Measurements from ENCODE around the gene LRRC4B. TPM values are rescaled to one million over a fixed set of nuclear protein-coding genes. Genes with fewer than 3 reads are reported as not detected.
"Not testable (repeated sequence)": the region's sequence is repeated elsewhere in the genome, so short reads cannot be mapped to it uniquely, and the experiment has no call there.

The LRRC4B gene
- polyA plus RNA-seq, 10 donors: 5.8 to 12.1 (median 9.0) TPM

DNA sequence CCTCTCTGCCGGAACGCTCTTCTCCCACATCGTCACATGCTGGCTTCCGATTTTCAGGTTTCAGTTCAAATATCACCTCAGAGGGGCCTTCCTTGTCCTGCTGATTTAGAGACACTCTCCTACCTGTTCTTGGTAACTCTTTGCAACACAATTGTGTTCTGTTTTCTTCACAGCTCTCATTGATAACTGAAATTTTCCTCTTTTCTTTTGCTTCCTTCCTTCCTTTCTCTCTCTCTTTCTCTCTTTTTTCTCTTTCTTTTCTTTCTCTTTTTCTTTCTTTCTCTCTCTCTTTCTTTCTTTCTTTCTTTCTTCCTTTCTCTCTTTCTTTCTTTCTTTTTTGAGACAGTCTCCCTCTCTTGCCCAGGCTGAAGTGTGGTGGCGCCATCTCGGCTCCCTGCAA, 12.0 kb upstream of the LRRC4B start:
- DNase-seq: no peak

DNA sequence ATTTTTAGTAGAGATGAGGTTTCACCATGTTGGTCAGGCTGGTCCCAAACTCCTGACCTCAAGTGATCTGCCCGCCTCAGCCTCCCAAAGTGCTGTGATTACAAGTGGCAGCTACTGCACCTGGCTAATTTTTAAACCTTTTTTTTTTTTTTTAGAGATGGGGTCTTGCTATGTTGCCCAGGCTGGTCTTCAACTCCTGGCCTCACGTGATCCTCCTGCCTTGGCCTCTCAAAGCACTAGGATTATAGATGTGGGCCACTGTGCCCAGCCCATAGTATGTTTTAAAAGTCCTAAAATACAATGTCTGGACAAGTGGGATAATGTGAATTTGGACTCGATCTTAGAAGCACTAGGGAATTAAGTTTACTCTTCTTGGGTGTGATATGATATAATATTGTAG, 8.5 kb upstream of the LRRC4B start:
- not testable (repeated sequence) for DNase-seq

DNA sequence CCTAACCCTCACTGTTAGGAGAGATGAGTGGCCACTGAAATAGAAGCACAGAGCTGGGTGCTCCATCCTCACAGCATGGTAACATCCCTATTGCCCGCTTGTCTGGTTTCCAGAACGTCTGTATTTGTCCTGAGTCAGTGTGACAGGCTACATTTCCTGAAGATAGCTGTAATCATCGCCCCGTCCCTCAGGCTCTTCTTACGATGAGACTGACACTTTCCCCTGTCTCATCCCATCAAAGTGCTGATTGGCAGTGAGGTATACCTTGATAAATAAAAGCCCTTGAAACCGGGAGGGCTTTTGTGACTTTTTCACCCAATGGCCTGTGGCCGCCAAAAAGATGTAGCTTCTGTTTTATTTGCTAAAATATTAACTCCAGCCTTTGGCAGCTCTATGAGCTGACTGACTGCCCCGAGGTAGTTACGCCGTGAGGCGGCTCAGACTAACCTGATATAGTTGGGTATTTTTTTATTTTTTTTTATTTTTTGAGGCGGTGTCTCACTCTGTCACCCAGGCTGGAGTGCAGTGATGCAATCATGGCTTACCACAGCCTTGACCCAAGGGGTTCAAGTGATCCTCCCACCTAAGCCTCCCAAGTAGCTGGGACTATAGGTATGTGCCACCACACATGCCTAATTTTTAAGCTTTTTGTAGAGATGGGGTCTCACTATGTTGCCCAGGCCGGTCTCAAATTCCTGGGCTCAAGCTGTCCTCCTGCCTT, 5.7 kb upstream of the LRRC4B start:
- DNase-seq: no peak

DNA sequence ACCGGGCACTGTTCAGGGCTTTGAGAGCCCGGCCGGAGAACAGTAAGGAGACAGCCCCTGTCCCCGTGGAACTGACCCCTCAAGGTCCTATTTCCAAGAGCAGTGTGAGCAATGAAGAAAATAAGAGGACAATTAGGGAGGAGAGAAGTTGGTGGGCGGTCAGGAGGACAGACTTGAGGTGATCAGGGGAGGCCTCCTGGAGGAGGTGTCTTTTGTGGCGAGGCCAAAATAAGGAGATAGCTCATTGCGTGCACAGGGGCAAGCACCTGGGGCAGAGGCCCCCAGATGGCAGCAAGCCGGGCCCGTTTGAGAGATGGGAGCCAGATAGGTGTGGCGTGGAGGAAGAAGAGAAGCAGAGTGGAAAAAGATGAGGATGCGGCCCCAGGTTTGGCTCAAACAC, 2.8 kb upstream of the LRRC4B start:
- no peak for DNase-seq

DNA sequence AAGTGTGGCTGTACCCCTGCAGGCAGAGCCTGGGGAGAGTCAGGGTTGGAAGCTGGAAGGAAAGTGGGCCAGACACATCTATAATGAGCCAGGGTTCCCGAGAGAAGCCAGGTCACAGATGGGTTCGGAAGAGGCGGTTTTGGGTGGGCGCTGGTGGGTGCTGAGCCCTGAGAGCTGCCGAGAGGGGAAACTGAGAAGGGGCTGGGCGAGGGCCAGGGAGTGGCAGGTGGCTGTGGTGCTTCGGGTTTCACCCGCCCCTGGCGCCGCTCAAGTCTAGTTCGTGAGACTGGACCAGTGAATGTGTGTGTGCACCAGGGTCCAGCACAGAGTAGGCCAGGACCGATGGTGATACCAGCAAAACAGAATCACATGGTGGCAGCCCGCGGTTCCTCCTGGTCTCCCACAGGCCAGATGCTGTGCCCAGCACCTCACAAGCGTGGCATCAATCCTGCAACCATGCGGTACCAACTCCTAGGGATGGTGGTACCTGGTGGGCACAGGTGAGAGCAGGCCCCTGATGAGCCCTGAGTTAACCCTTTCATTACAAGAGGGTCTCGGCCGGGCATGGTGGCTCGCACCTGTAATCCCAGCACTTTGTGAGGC, 1.8 kb upstream of the LRRC4B start:
- DNase-seq: no peak

DNA sequence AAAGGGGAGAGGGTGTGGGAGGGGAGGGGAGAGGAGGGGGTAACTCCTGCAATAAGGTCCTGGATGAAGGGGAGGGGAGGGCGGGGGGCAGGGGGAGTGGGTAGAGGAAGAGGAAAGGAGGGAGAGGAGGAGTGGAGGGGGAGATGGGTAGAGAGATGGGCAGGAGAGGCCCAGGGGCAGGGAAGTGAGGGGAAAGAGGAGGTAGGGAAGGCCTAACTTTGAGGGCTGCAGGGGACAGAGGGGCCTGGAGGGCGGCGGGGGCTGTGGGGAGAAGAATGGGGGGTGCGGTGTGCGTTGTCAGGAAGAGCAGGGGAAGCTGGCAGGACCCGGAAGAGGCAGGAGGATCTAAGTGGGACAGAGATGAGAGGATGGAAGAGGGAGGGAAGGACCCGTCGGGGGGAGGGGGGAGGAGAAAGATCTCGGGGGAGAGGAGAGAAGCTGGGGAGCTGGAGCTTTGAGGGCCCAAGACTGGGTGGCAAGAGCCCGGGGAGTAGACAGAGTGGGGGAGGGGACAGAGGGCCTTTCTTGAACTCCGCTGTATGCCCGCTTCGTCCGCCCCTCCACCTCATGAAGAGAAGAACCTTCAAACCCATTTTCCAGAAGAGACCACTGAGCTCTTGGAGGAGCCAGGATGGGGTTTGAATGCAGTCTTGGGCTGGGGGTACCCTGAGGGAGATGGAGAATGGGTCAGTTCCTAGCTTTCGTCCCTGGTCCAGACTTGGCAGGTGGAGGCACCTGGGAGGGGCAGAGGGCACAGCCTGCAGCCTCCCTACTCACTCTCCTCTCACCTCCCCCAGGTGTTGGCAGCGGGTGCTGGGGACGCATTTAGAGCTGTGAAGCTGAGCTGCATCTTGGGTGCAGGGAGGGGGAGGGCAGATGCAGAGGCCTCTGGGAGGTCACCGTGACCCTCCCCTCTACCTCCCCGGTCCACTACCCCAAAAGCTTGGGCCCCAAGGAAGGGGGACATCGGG, 778 bp upstream of the LRRC4B start:
- no peak for DNase-seq

DNA sequence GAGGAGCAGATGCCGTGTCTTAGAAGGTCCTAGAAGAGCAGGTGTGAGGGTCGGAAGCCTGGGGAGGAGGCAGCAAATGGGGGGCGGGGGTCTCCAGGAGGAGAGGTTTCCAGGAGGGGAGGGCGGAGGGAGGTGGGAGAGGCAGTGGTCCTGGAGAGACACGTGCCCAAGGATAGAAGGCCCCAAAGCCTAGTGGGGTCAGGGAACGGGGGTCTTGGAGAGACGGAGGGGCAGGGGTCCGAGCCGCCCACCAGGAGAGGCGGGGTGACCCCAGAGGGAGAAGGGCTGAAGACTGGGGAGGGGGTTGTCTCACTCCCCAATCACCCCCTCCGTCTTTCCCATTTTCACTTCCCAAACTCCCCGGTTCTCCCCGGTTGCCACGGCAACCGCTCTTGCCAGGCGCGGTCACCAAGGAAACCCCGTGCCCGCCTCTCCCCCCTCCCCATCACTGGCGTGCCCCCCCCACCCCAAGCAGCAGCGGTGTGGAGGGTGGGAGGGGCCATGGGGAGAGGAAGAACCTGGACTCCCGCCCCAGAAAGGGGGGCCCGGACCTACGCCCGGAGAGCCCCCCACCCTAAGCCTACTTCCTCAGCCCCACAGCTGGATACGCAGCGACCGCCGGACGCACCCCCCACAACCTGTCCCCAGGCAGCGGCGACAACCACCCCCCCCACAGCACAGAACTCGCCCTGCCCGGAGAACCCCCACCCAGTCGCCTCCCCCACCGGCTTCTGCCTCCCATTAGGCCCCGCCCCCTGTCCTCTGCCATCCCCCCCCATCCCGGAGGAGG, 988 bp downstream of the LRRC4B start:
- peak in 1 of 3 donors; percentile 39 for DNase-seq

DNA sequence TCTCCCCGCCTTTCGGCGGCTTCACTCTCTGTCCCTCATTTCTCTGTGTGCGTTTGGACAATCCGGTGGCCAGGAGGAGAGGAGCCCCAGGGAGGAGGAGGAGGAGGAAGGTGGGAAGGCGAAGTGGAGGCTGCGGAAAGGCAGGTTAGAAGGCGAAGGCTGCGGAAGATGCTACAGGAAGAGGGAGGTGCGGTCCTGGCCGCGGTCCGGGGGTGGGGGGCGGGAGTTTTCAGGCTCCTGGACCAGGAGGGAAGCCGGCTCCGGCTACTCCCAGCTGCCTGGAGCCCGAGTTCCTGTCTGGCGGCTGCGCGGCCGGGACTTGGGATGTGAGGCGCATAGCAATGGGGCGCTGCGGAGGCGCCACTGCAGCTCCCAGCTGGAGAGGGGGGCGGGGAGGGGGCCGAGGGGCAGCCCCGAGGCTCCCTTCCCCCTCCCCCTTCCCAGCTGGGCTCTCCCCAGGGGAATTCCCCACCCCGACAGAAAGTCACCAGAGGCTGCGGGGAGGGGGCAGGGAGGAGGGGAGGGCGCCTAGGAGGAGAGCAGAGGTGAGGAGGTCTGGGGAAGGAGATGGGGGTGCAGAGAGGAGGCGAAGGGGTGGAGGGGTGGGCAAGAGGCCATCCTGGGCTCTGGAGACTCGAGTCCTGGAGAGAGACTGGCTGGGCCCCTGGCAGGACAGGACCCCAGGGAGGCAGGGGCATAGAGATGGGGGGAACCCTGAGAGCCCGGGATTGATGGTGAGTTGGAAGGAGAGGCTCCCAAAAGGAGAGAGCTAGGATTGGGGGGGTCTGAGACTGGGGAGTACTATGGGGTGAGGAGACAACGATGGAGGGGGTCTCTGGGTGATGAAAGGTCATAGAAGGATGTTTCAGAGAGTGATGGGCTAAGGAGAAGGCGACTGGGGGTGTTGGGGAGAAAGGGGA, 2.0 kb downstream of the LRRC4B start:
- peak in 2 of 3 donors; percentile 24 to 58 for DNase-seq

DNA sequence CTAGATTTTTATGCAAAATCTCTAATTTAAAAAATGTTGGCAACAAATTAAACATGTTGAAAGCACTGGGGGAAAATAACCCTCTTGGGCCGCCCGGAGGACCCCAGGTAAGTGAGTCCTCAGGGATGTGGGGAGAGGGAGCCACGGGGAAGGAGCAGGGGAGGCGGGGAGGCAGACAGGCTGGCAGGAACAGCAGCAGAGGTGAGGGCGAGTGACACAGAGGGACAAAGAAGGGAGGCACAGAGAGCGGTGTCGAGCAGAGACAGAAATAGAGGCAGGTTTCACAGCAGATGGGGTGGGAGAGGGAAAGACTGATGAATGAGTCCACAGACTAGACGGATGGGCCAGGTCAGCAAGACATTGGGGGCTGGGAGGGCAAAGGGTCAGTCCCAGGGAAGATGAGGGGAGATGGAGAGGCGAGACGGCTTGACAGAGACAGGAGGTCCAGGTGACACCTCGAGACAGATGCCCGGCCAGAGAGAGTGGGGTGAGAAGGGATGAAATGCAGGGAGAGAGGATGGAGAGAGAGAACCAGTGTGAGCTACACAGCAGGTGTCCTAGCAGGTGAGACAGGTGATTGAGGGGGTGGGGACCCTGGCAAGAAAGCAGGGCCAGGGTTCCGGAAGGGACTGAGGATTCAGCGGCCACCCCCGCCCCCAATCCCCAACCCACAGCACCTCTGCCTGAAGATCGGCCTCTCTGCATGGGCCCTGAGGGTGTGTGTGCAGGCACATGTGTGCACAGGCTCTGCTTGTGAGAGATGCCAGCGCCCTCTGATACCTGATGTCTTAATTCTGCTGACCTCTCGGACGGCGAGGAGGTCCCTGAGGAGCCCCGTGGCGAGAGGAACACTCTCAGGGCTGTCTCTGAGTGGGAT, 3.8 kb downstream of the LRRC4B start:
- no peak for DNase-seq

DNA sequence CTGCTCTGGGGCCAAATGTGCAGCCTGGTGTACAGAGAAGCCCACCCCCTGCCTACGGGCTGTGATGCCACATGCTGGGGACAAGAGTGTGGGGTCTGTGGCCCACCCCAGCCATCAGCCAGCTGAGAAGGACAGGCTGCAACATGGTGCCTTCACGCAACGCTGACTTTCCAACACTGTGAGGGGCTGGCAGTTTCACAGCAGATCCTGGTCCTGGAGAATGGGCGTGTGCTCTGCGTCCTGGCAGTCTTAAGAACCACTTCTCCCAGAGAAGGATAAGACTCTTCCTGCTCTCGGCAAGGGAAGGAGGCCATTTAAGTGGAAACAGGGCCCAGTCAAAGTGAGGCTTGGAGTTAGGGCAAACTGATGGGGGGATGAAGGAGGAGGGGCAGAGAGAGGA, 4.6 kb downstream of the LRRC4B start:
- DNase-seq: no peak

DNA sequence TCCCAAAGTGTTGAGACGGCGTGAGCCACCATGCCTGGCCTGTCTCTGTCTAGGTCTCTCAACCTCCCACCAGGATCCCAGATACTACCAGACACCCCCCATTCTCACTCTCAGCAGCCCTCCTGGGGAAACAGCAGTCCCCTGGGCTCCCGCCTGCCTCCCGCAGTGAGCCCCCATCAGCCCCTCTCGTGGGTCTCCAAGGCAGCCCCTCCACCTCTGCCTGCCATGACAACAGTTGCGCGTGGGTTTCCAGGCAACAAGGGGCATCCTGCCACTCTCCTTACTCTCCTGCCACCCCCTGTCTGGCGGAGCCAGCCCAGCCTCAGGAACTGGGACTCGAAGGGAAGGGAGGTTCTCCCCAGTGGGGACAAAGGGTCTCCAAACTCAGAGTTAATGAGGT, 5.2 kb downstream of the LRRC4B start:
- no peak for DNase-seq

DNA sequence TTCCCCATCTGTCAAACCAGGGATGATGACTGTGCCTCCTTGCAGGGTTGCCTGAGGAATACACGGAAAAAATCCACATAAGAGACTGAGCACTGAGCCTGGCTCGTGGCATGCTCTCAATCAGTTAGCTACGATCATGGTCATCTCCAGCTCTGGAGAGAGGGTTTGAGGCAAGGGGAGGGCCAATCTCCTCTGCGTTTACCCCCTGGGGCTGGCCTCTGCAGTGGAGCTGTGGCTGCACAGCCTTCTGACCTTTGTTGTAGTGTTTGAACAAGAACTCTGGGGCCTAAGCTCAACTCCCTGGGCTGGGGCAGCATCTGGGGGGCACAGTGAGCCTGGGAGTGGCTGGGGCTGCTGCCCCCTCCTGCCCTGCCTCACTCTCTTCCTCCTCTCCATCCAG, 5.9 kb downstream of the LRRC4B start:
- no peak for DNase-seq

DNA sequence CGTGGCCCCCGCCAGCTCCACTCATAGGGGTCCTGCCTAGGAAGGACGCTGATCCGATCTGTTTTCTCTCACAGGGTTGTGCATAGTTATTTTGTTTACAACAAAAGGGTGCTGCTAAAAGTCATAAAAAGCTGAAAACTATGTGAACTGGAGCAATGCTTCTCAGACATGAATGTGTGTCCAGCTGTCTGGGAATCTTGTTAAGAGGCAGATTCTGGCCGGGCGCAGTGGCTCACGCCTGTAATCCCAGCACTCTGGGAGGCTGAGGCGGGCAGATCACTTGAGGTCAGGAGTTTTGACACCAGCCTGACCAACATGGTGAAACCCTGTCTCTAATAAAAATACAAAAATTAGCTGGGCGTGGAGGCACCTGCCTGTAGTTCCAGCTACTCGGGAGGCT, 8.6 kb downstream of the LRRC4B start:
- DNase-seq: no peak

DNA sequence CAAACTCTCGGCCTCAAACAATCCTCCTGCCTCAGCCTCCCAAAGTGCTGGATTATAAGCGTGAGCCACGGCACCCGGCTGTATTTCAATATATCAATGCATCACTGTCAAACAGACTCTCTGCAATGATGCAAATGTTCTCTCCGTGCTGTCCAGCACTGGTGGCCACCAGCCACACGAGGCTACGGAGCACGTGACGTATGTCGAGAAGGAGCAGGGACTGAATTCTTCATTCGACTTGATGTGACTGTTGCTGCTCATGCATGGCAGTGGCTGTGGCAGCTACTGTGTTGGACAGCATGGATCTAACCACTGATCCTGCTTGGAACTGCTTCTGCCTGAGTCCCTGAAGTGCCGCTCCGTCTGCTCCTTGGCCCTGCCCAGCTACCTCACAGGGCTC, 9.8 kb downstream of the LRRC4B start:
- DNase-seq: no peak

DNA sequence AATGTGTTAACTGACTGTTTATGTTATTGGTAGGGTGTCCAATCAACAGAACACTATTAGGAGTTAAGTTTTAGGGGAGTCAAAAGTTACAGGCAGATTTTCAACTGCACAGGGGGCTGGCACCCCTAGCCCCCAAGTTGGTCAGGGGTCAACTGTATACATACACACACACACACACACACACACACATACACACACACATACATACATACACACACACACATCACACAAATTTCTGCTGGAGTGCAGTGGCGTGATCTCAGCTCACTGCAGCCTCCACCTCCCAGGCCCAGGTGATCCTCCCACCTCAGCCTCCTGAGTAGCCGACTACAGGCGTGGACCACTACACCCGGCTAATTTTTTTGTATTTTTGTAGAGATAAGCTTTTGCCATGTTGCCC, 10.2 kb downstream of the LRRC4B start:
- no peak for DNase-seq

DNA sequence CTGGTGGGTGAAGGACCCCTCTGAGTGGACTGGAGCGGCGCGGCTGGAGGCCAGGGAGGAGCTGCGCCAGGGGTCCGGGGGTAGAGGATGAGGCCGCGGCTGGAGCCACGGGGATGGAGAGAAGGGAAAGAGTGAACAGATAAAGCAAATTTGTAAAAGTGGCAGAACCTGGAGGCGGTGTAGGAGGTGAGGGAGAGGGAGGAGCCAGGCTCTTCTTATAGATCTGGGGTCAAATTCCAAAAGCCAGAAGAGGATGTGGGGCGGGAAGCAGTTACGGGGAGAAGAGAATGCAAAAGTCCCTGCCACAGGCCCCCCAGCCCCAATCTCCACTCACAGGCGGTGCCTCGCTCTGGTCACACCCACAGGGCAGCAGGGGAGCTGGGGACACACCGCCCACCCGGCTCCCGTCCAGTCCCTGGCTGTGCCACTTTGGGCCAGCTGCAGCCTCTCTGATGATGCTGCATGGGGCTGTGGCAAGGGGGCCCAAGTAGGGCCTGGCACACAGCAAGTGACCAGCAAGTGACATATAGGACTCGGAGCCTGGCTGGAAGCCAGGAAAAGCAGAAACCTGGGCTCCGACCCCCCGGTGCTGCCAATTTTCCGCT, 11.1 kb downstream of the LRRC4B start:
- DNase-seq: no peak

DNA sequence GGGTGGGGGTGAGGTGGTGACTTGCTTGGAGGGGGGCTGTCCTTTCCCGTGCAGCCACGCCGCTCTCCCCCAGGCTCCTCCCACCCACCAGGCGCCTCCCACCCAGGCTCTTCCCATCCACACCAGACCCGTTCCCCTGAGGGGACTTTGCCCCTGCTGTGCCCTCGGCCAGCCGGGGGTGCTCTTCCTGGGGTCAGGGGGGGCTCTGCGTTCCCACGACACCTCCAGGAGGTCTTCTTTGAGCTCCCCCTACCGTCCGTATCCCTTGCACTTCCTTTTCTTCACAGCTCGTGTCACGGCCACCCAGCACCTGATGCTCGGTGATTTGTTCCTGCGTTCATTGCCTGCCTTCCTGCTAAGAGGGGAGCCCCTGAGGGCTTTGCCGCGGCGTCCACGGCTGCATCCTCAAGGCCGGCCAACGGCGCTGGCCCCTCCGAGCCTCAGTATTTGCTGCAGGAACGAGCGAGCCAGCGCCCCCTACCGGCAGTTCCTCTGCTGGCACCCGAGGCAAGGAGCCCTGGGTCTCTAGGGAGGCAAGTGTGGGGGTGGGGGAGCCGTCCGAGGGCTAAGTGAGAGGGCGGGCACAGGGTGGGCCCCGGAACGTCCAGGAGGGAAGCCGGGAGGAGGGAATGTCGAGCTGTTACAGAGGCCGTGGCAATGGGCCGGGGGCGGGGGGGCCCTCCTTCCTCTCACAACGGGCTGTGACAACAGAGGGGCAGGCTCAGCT, 11.8 kb downstream of the LRRC4B start:
- peak; percentile 47 to 89 (median 77) for DNase-seq
